NT2/D1 (cell line): Measurements from ENCODE around the gene BAG1.

Experiments used
- YY1 ChIP-seq: IDR thresholded peaks from 2 replicates; pipeline ENCODE4 v1.6.1; 2011; ENCODE audit not compliant: insufficient read length, insufficient read depth
- ZNF274 ChIP-seq: IDR thresholded peaks from 2 replicates; pipeline ENCODE4 v1.6.1; 2011; ENCODE audit warnings: mild to moderate bottlenecking, low read depth, low read length

DNA sequence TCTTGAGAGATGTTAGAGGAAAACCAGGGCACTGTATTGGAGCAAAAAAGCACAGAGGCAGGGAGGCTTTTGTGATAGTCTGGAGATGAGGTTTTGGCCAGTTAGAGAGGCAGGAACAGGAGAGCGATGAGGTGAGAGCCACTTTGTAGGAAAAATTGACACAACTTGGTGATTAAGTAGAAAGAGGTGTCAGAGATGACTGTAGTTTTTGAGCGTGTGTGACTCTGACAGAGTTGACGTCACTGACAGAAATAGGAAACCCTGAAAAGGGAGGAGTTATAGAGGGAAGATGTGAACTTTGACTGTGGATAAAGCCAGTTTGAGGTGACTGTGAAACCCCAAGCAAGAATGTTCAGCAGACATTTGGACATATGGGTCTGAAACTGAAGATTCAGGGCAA is 41.5 kb upstream of the BAG1 start:
- TF ChIP-seq ZNF274 = no peak
- TF ChIP-seq YY1 = no peak
